HG02870 (cell line): ENCODE results near the gene NSDHL.

Source experiments
- ATAC-seq: cut with Tn5 transposase; IDR thresholded peaks from one replicate; pipeline ENCODE4 v1.9.1; 2021; ENCODE audit warnings: mild to moderate bottlenecking, moderate library complexity; ENCODE audit not compliant: unreplicated experiment

NSDHL gene

DNA sequence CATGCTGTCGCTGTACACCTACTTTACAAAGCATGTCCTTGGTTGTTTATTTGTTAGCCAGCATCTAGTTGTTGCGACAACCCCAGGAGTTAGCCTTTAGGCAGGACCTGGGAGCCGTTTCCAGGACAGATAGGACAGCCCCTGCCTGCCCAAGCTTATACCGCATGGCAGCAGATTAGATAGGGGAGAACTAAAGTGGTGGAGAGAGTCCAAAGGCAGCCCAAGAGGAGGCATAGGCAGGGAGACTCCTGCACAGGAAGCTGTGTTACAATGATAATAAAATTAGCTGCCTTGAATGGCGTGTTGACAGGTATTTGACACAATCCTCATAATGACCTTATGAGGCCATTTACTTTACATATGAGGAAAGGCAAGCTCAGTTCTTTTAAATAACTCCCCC is 13.0 kb downstream of the NSDHL start:
- no peak for ATAC-seq

DNA sequence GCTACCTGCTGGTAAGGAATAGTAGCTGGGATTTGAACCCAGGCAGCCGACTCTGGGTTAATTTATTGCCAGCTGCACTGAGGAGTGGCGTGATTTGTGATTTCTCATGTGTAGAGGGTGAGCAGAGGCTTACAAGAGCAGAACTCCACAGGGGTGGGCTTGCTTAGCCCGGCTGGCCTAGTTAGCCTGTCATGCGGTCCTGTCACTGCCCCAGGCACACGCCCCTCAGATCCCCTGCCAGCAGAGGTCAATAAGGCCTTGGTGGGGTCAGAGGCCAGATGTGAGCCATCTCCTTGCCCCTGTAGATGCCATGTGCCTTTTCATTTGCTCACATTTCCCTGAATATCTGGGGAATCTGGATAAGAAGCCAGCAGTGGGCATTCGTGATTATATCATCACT is 13.4 kb downstream of the NSDHL start:
- ATAC-seq = no peak

DNA sequence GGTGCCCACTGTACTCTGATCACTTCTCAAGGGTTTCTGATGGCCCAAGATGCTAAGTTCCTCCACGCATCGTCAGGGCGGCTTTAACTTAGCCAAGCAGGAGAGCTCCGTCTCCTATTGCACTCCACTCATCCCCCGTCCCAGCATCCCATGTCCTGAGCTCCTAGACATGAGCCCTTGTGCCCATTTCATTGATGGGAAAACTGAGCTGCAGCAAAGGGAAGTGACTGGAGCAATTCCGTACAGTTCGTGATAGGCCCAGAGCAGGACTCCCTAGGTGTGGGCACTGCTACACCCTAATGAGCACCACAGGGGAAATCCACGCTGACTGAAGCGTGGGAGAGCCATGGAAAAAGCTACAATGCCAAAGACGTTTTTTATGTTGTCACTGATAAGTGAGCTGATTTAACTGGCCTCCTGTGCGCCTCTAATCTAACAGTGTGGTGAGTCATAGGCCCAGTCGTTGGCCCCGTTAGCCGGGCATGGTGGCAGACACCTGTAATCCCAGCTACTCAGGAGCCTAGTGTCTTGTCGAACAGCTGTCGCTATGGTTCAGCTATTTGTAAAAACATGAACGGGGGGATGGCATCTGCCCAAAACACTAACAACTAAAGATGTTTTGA is 14.9 kb downstream of the NSDHL start:
- no peak for ATAC-seq

DNA sequence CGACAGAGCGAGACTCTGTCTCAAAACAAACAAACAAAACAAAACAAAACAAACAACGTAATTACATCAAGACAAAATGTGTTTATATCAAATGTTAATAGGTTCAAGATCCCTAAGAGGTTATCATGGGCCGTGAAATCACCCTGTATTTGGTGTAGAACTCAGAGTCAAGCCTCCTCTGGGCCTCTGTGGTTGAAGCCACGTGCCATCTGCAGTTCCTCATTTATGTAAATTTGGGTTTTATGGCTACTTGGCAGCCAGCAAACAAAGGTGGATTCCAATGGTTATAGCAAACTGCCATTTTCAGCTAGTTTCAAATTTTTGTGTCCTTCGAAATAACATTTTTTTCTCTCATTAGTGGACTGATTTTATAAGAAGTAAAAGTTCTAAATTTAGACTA is 16.4 kb downstream of the NSDHL start:
- ATAC-seq = no peak

DNA sequence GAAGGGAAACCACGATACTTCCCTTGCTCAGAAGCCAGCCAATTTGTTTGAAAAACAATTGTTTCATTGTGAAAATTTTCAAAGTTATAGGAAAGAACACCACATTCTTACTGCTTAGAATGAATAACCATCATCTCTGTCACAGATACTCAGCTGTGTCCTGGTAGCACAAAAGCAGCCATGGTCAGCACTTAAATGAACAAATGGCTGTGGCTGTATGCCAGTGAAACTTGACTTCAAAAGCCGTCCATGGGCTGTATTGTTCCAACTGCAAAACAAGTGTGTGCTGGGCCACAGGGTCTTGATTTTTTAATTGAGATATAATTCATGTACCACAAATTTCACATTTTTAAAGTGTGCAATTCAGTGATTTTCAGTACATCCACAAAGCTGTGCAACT is 19.6 kb downstream of the NSDHL start:
- ATAC-seq = no peak

DNA sequence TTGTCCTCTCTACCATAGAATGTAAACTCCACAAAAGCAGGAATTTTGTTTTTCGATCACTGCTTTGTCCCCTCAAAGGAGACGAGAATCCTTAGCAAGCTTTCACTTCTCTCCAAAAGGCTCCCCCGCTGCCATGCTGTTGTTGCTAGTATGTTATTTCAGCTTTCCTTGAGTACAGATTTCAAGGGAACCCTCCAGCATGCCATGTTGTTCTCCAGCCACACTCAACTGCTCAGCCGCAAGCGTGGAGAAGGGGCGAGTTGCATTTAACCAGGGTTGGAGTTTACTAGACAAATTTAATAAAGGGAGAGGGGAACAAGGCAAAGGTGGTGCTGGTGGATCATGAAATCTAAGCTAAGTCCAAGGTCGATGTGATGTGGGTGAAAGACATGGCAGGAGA is 23.1 kb downstream of the NSDHL start:
- no peak for ATAC-seq

DNA sequence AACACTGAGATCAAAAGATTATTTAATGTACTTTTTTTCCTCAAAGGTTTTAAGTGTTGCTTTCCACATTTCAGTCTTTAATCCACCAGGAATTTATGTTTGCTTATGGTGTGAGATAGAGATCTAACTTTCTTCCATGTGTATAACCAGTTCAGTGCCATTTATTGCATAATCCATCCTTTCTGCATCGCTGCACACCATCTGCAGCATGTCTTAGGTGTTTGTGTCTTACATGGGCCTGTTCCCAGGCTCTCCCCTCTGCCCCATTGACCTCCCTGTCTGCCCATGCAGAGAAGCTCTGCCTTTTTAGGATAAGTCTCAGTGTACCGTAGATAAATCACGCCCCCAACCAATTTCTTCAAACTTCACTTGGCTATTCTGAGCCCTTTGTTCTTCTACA is 30.3 kb downstream of the NSDHL start:
- ATAC-seq = no peak

DNA sequence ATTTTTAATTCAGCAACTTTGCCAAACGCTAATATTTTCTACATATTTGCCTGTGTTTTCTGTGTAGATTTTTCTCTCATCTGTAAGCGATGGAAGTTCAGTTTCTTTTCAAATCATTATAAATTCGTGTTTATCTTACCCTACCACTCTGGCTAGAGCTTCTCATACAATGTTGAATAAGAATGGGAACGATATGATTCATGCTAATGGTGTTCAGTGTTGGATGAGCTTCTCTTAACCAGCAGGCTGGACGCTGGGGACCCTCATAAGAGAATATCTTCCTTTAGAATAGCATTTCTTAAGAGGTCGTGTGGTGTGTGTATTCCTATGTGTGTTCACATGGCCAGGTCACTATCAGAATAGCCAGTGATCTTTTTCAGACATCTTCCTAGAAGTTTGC is 31.0 kb downstream of the NSDHL start:
- no peak for ATAC-seq

DNA sequence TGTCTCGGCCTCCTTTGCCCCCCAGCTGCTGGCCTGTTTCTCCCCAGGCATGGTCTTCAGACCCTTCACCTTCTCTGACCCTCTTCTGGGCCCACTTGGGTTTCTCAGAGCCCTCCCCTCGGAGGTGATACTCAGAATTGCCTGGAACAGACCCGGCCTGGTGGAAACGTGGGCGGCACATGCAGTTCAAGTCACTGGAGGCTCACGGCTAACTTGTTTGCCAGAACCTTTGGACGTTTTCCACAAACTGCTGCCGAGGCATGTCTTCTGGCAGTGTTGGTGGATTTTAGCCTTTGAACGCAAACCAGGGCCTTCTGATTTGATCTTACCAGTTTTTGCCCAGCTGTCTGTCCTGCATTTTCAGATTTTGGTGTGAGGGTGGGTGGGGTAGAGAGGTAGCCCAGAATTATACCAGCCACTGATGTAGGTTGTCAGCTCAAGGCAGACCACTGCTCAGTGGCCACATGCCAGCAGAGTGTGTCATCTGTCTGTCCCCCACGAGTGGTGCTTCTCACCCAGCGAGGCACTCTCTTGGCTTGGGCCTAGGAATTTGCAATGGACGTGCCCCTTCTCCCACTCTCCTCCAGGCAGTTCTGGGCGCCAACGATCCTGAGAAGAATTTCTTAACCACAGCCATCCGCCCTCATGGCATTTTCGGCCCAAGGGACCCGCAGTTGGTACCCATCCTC is 34.5 kb downstream of the NSDHL start:
- ATAC-seq = no peak

DNA sequence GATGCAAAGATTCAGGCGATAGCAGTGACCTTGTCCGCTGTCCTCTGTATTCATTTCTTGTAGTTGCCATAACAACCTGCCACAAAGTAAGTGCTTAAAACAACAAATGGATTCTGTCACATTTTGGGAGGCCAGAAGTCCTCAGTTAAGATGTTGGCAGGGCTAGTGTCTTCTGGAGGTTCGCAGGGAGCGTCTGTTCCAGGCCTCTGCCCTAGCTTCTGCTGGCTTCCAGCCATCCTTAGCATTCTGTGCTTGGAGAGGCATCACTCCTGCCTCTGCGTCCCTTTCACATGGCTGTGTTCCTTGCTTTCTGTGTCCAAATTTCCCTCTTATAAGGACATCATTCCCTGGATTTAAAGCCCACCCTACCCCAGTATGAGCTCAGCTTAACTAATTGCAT is 35.5 kb downstream of the NSDHL start:
- no peak for ATAC-seq

DNA sequence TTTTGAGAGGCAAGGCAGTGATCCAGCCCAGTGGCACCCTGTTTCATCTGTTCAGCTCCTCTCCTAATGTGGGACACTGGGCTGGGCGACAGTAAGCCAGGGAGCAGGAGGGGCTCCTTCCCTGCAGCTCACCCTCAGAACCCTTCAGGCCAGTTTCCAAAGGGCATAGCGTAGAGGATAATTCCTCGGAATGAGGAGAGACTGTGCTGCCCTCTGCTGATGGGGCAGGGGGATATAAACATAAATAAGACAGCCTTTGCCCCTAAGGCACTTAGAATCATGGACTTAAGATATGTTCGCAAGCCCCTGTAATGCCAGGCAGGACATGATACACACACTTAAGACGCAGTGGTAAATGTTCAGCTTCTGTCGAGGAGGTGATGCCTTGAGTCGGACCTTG is 39.1 kb downstream of the NSDHL start:
- no peak for ATAC-seq

DNA sequence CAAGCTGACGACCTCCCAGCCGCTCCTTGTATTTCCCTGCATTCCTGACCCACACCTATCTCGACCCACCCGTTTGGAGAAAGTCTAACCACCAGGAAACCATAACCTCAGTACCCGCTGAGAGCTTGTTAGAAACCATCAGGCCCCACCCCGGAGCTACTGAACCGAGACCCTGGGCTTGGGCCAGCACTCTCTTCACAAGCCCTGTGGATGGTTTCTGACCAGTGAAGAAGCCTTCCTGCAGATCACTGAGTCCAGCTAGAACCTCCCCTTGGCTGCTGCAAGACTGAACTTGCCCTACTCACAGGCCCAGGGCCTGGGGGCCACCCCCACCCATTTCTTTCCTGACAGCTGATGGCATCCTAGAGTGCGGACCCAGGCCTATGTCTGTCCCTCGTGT is 40.4 kb downstream of the NSDHL start:
- ATAC-seq = no peak

DNA sequence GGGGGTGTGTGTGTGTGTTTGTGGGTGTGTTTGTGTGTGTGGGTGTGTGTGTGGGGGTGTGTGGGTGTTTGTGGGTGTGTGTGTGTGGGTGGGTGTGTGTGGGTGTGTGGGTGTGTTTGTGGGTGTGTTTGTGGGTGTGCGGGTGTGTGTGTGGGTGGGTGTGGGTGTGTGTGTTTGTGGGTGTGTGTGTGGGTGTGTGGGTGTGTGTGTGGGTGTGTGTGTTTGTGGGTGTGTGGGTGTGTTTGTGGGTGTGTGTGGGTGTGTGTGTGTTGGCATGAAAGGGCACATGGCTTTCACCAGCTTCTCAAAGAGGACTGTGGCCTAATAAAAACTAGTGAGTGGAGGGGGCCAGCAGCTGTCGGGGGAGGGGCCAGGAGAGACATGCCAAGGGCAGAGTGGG is 41.7 kb downstream of the NSDHL start:
- ATAC-seq = no peak

DNA sequence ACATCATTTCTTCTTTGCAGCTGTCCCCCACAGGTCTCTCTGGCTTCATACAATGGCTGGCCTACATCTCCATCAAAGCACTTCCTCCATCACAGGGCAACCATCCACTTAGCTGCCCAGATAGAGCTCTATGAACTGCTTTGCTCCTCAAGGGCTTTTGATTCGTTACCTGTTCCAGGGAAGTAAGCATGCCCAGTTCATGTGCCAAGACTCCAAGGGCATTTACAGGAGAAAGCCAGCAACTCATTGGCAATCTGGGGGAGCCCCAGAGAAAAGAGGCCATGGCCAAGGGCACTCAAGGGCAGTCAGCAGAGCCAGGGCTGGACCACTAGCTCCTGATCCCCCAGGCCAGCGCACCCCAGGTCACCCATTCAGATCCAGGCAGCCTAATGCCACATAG is 42.5 kb downstream of the NSDHL start:
- no peak for ATAC-seq

DNA sequence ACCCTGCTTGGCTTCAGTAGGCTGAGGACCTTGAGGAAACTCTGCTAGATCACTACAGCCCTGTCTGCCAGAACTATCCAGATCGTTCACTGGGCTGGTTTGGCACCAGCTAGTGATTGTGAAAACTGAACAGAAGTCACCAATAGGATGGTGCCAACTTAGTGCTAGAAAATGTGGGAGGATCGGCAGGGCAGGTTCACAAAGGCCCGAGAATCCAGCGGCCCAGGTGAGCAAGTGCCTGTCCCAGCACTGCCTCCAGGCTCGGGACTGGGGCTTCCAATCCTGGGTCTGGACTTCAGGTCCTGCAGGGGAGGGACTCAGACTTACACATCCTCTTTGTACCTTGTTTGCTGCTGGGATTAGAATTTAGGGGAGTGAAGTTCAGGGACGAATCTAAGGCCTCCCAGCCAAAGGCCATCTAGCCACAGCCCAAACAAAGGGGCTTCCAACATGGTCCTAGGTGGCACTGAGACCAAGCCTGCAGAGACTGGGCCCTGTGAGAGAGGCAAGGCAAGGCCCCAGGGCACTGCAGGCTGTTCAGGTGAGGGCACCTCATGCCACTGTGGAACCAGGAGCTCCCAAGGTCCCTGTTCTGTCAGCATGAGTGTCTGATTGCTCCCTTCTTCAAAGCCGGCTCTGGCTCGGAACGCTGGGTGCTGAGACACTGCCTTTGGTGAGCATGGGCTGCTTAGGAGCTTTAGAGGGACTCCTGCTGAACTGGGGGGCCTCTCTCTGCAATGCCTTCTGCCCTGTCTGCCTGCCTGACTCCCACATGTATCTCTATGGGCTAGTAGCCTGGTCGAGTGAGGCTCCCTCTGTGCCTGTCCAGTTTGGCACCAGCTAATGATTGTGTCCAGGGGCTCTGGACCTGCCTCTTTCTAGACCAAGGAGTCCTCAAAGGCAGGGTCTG is 46.3 kb downstream of the NSDHL start:
- no peak for ATAC-seq

DNA sequence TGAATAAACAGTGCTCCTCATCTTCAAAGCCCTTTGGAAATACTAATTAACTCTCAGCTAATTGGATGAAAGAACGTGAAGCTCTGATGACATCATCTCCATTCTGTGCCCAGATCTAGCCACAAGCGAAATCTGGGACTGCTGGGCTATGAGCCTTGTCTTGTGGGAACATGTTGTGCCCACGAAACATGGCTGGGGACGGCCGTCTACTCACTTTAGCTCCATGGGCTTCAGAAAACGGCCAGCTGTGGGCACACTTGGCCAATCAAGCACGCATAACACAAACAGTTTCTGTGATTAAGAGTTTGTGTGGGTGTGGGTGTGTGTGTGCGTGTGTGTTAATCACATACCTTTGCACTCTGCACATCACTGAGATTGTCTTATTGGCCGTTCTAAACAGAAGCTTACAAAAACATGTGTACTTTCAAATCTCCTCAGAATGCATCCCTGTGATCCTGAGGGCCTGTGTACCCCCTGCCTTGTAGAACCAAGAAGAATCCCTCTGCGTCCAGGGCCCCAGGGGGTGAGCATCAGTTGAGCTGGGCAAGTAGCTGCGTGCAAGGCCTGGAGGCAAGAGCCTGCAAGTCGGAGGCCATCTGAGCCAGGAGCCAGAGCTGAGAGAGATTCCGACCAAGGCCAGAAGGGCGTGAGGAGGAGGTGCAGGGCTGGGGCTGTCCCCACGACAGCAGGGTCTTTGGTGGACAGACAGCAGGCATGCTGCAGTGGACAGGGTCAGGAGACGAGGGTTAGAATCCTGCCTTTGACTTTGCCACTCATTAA is 48.3 kb downstream of the NSDHL start:
- ATAC-seq = no peak

DNA sequence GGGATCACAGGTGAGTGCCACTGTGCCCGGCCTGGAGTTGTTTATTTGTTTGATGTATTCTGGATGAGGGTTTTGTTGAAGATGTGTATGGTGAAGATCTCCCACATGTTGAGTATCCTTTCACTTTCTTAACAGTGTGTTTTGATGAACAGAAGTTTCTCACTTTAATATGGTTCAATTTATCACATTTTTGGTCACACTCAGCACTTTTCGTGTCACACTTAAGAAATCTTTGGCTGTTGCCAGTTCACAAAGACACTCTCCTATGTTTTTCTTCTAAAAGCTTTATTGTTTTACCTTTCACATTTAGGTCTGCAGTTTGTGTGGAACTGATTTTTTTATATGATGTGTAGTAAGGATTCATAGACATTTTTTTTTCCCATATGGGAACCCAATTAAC is 50.4 kb downstream of the NSDHL start:
- no peak for ATAC-seq

DNA sequence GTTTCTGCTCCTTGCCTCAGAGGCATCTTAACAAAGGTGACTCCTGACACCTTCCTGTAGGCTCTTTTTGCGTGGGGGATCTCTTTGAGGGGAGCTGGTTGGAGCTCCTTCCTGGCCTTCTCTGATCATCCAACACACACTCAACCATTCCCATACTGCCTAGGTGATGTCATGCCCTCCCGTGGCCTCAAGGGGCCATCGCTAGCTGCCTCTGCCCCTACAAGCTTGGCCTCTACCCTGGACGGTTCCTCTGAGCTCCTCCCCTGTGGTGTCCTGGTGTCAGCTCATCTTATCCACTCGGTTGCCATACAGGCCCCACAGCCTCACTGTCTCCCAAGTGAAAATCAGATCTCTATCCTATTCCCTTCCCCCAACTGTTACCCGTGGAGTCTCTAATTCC is 53.3 kb downstream of the NSDHL start:
- ATAC-seq = no peak

DNA sequence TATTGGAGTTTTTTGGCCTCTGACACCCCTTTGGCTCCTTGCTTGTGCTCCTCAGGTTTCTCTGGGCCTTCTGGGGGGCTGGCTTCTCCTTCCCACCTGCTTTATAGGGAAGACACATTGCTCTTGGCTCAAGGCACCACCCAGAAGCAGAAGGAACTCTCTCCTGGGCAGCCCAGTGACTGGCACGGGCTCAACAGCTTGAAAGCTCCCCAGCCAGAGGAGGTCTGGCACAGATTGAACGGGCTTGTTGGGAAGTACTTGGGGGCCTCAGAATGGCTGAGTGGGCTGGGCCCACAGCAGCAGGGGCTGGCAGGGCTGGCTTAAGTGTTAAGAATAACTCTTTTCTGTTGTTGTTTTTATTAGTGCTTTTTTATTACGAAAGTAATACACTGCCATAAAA is 55.9 kb downstream of the NSDHL start:
- no peak for ATAC-seq

DNA sequence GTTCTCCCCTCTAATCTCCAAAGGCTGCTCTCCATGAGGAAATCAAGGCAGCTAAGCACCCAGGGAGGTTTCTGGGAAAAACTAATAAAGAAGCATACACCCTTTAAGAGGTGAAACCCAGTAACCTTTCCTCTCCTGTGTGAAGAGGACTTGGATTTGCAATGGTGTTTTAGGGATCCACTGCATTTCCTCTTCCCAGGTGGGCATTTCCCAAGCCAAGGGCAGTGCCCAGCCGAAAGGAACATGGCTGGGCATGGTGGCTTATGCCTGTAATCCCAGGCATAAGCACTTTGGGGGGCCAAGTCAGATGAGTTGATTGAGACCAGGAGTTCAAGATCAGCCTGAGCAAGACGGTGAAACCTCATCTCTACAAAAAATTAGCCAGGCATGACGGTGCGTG is 61.6 kb downstream of the NSDHL start:
- ATAC-seq = no peak
